OCI-LY7 (cell line): ENCODE results near the gene ZC2HC1C. TPM values are rescaled to one million over a fixed set of nuclear protein-coding genes. Genes with fewer than 3 reads are reported as not detected.

Experiments used
- BruUV-seq: library from RNA; stranded (reverse); fragments of 400-500 nt; replicated peaks from 2 replicates; lab custom pipeline; 2021; lab: Mats Ljungman, UMichigan
- CTCF ChIA-PET: fragments of 300-600 bp; sonication (Branson Sonifier 250); formaldehyde crosslinking; loops from one replicate; lab custom pipeline; 2022; ENCODE audit warnings: antibody characterized with exemption; ENCODE audit not compliant: unreplicated experiment; lab: Charles Lee
- POLR2A ChIA-PET: fragments of 300-600 bp; sonication (Branson Sonifier 250); formaldehyde crosslinking; loops from one replicate; lab custom pipeline; 2022; ENCODE audit warnings: antibody characterized with exemption; lab: Charles Lee
- DNase-seq: peaks from one replicate; pipeline ENCODE4 v3.0.0-alpha.2; 2015; ENCODE audit warnings: low spot score
- H2AFZ ChIP-seq: fragments of 200-600 bp; sonication (generic), shearing (Covaris generic); 2 replicates; pipeline ENCODE4 v1.6.1; 2014; ENCODE audit warnings: mild to moderate bottlenecking, antibody characterized with exemption, low read length, moderate library complexity
- H3K27ac ChIP-seq: fragments of 200-600 bp; sonication (generic); 2 replicates; pipeline ENCODE4 v1.5.1; 2014; ENCODE audit warnings: mixed run types, low read depth, mild to moderate bottlenecking, moderate library complexity, low read length, inconsistent platforms; ENCODE audit not compliant: poor library complexity, severe bottlenecking
- H3K36me3 ChIP-seq: fragments of 200-600 bp; sonication (generic); 2 replicates; pipeline ENCODE4 v1.6.1; 2014; ENCODE audit warnings: mild to moderate bottlenecking, antibody characterized with exemption, low read length, moderate library complexity, mixed read lengths; ENCODE audit not compliant: insufficient read depth
- H3K4me1 ChIP-seq: fragments of 200-600 bp; sonication (generic); 2 replicates; pipeline ENCODE4 v1.5.1; 2014; ENCODE audit warnings: mild to moderate bottlenecking, low read length; ENCODE audit not compliant: insufficient read depth, poor library complexity, severe bottlenecking
- H3K4me2 ChIP-seq: fragments of 200-600 bp; sonication (generic); 2 replicates; pipeline ENCODE4 v1.6.1; 2014; ENCODE audit warnings: mild to moderate bottlenecking, low read length
- H3K4me3 ChIP-seq: fragments of 200-600 bp; sonication (generic); 2 replicates; pipeline ENCODE4 v1.5.1; 2014; ENCODE audit warnings: mild to moderate bottlenecking, low read depth, low read length; ENCODE audit not compliant: poor library complexity, severe bottlenecking
- H3K79me2 ChIP-seq: fragments of 200-600 bp; sonication (generic); 2 replicates; pipeline ENCODE4 v1.6.1; 2016; ENCODE audit warnings: low read depth, mild to moderate bottlenecking, low read length, moderate library complexity, mixed read lengths; ENCODE audit not compliant: insufficient read depth
- H3K9me2 ChIP-seq: fragments of 200-600 bp; sonication (generic); 2 replicates; pipeline ENCODE4 v1.6.1; 2016; ENCODE audit warnings: mild to moderate bottlenecking, low read length, mixed read lengths; ENCODE audit not compliant: insufficient read depth
- H3K9me3 ChIP-seq: fragments of 200-600 bp; sonication (generic); 2 replicates; pipeline ENCODE4 v1.6.1; 2014; ENCODE audit warnings: mild to moderate bottlenecking, mixed run types, low read length, mixed read lengths
- H4K20me1 ChIP-seq: fragments of 200-600 bp; sonication (generic); 2 replicates; pipeline ENCODE4 v1.6.1; 2014; ENCODE audit warnings: mild to moderate bottlenecking, antibody characterized with exemption, low read length, moderate library complexity, mixed read lengths; ENCODE audit not compliant: insufficient read depth
- EZH2phosphoT487 ChIP-seq: fragments of 200-600 bp; sonication (generic); IDR thresholded peaks from 2 replicates; pipeline ENCODE4 v1.6.1; 2018; ENCODE audit warnings: low read depth, borderline replicate concordance, mild to moderate bottlenecking, mixed run types, antibody characterized with exemption, low read length, moderate library complexity, mixed read lengths
- intact Hi-C: fragments of 100-400 bp; cut with micrococcal nuclease; formaldehyde crosslinking; loops from one replicate; pipeline ENCODE4 v1.10.0; 2022; ENCODE audit not compliant: unreplicated experiment
- total RNA-seq, 2 experiments: library from RNA; depleted of rRNA in 1 of 2; stranded (reverse); fragments of >200 nt in 1 of 2; shearing (Covaris generic) in 1 of 2; gene quantifications; 2 replicates each; pipeline ENCODE4 v1.2.3, GENCODE V29; 2014 to 2022
- TF ChIP-seq, protein P1 (sequence below): fragments of 200-600 bp; sonication (generic); conservative IDR thresholded peaks from 2 replicates; pipeline ENCODE4 v1.5.1; 2014; ENCODE audit warnings: mild to moderate bottlenecking, antibody characterized with exemption, low read length, moderate library complexity, mixed read lengths

Gene ZC2HC1C
- total RNA-seq, 2 experiments from 2014 or later = 3.4 to 3.7 TPM

DNA sequence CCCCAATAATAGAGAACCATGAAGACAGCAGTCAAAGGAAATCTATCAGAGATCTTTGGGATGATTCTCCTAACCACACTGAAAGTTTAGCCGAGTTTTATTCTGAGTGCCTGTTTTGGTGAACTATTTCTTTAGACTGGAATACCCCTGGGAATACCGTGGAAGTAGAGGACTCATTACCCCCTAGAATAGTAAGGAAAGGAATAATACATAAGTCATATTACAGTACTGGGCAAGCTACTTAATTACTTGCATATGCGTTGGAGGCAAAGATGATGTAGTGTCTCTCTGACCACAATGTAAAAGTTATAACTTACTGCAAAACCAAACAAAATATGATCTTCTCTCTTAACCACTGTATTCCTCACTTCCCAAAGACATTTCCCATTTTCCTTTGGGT lies 25.5 kb downstream of the ZC2HC1C start:
- intact Hi-C loops = no loop called here
- CTCF ChIA-PET = no interaction called here
- Histone ChIP-seq H3K9me3 (no peaks in the 10 kb centered on the region), H3K9me2 (no peaks in the 10 kb centered on the region), H3K36me3 (peaks cover 85% of the 10 kb centered on the region), H3K4me1 (no peaks in the 10 kb centered on the region), H3K79me2 (no peaks in the 10 kb centered on the region), H3K4me2 (no peak overlapping the region), H2AFZ (no peak overlapping the region), H4K20me1 (no peaks in the 10 kb centered on the region), H3K4me3 (no peak overlapping the region), H3K27ac (no peak overlapping the region)
- POLR2A ChIA-PET = interaction anchor here (0.7 kb wide), 1 partner anchor 1732 kb away, joined by 3 read pairs; no protein-coding TSS in a partner anchor
- DNase-seq = no peak
- no TSS peak for BruUV-seq
- TF ChIP-seq, protein P1, sequence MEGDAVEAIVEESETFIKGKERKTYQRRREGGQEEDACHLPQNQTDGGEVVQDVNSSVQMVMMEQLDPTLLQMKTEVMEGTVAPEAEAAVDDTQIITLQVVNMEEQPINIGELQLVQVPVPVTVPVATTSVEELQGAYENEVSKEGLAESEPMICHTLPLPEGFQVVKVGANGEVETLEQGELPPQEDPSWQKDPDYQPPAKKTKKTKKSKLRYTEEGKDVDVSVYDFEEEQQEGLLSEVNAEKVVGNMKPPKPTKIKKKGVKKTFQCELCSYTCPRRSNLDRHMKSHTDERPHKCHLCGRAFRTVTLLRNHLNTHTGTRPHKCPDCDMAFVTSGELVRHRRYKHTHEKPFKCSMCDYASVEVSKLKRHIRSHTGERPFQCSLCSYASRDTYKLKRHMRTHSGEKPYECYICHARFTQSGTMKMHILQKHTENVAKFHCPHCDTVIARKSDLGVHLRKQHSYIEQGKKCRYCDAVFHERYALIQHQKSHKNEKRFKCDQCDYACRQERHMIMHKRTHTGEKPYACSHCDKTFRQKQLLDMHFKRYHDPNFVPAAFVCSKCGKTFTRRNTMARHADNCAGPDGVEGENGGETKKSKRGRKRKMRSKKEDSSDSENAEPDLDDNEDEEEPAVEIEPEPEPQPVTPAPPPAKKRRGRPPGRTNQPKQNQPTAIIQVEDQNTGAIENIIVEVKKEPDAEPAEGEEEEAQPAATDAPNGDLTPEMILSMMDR = no peak
- no peak for TF ChIP-seq EZH2phosphoT487

DNA sequence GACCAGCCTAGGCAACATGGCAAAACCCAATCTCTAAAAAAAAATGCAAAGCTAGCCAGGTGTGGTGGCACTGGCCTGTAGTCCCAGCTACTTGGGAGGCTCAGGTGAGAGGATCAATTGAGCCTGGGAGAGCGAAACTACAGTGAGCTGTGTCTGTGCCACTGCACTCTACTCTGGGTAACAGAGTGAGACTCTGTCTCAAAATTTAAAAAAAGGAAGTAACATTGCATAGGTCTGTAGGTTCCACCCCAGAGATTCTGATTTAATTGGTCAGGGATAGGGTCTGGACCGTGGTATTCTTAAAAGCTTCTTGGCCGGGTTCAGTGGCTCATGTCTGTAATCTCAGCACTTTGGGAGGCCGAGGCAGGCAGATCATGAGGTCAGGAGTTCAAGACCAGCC lies 26.2 kb downstream of the ZC2HC1C start:
- Histone ChIP-seq H3K9me2 (no peaks in the 10 kb centered on the region), H3K4me3 (no peak overlapping the region), H4K20me1 (no peaks in the 10 kb centered on the region), H3K4me1 (no peaks in the 10 kb centered on the region), H3K36me3 (peaks cover 85% of the 10 kb centered on the region), H3K9me3 (no peaks in the 10 kb centered on the region), H2AFZ (no peak overlapping the region), H3K79me2 (no peaks in the 10 kb centered on the region), H3K27ac (no peak overlapping the region), H3K4me2 (no peak overlapping the region)
- ChIA-PET POLR2A (interaction anchor here (0.7 to 1.1 kb wide), 2 partner anchors 74 to 381 kb away, joined by 3 to 7 read pairs; no protein-coding TSS in a partner anchor), CTCF (no interaction called here)
- intact Hi-C loops = no loop called here
- no peak for TF ChIP-seq EZH2phosphoT487
- TF ChIP-seq, protein P1 = no peak
- BruUV-seq = no TSS peak
- no peak for DNase-seq

GRCh38 chr14:75096959-75097358 lies 27.5 kb downstream of the ZC2HC1C start:
- no peak overlapping the region for H3K4me3 ChIP-seq
- ChIA-PET CTCF (no interaction called here), POLR2A (no interaction called here)
- no peak overlapping the region for H2AFZ ChIP-seq
- H3K4me1 ChIP-seq = no peaks in the 10 kb centered on the region
- DNase-seq = no peak
- H3K79me2 ChIP-seq = no peaks in the 10 kb centered on the region
- no peak overlapping the region for H3K27ac ChIP-seq
- no peak for TF ChIP-seq EZH2phosphoT487
- TF ChIP-seq, protein P1 = no peak
- H3K9me3 ChIP-seq = no peaks in the 10 kb centered on the region
- no peaks in the 10 kb centered on the region for H3K9me2 ChIP-seq
- peaks cover 81% of the 10 kb centered on the region for H3K36me3 ChIP-seq
- intact Hi-C loops = no loop called here
- H3K4me2 ChIP-seq = no peak overlapping the region
- H4K20me1 ChIP-seq = no peaks in the 10 kb centered on the region
- BruUV-seq = no TSS peak
